B cell (primary cell): ENCODE results near the gene LIPC. TPM values are rescaled to one million over a fixed set of nuclear protein-coding genes. Genes with fewer than 3 reads are reported as not detected.

Experiments used
- ATAC-seq: fragments of 200-7000 bp; cut with Tn5 transposase; one replicate; pipeline ENCODE4 v1.10.0; 2021; ENCODE audit warnings: low read depth, mild to moderate bottlenecking, moderate number of reproducible peaks, moderate library complexity
- CTCF ChIA-PET: fragments of 350-600 bp; sonication (Branson Sonifier 250); formaldehyde crosslinking; loops from one replicate; lab custom pipeline; 2021; ENCODE audit warnings: antibody characterized with exemption, inconsistent platforms; lab: Charles Lee
- POLR2A ChIA-PET: fragments of 350-600 bp; sonication (Branson Sonifier 250); formaldehyde crosslinking; loops from one replicate; lab custom pipeline; 2021; ENCODE audit warnings: antibody characterized with exemption; lab: Charles Lee
- DNase-seq: peaks from one replicate; pipeline ENCODE4 v3.0.0; 2013
- H2AFZ ChIP-seq: 2 replicates; pipeline ENCODE4 v1.6.1; 2012; ENCODE audit warnings: mild to moderate bottlenecking, low read depth, low read length; ENCODE audit not compliant: insufficient read depth, poor library complexity, severe bottlenecking
- H3K27ac ChIP-seq, 2 donors: 1 replicate in 1 of 2; 2 replicates in 1 of 2; pipeline ENCODE4 v1.5.1; 2012 to 2013; ENCODE audit warnings: low read length in 2 of 2, mild to moderate bottlenecking in 2 of 2, moderate library complexity in 1 of 2
- H3K27me3 ChIP-seq, 4 experiments: fragments of 200-600 bp in 1 of 4; sonication (generic) in 1 of 4; replicated peaks in 1 of 4; 1 replicate in 2 of 4; 2 replicates in 2 of 4; pipeline versions ENCODE4 v1.6.1 to v1.7.0; 2013 to 2016; ENCODE audit warnings: low read length in 3 of 4, mild to moderate bottlenecking in 2 of 4, mixed read lengths in 1 of 4, moderate library complexity in 1 of 4; ENCODE audit not compliant: insufficient read depth in 4 of 4, control insufficient read depth in 3 of 4; ENCODE audit errors: control extremely low read depth in 1 of 4
- H3K36me3 ChIP-seq, 2 experiments: replicated peaks in 1 of 2; 1 replicate in 1 of 2; 2 replicates in 1 of 2; pipeline versions ENCODE4 v1.6.1 to v1.7.1; 2013; ENCODE audit warnings: low read length in 1 of 2; ENCODE audit not compliant: insufficient read depth in 2 of 2, control insufficient read depth in 1 of 2; ENCODE audit errors: control extremely low read depth in 1 of 2, extremely low read depth in 1 of 2
- H3K4me1 ChIP-seq, 2 donors: fragments of 200-600 bp in 1 of 2; sonication (generic) in 1 of 2; 1 replicate in 1 of 2; 2 replicates in 1 of 2; pipeline versions ENCODE4 v1.5.1 to v1.6.1; 2013 to 2017; ENCODE audit warnings: low read length in 2 of 2; ENCODE audit not compliant: control insufficient read depth in 2 of 2, insufficient read depth in 2 of 2
- H3K4me2 ChIP-seq: replicated peaks from 2 replicates; pipeline ENCODE3; 2012; ENCODE audit warnings: mild to moderate bottlenecking, low read depth, low read length; ENCODE audit not compliant: poor library complexity, severe bottlenecking
- H3K4me3 ChIP-seq, 5 experiments: fragments of 200-600 bp in 1 of 5; sonication (generic) in 1 of 5; 1 replicate in 3 of 5; 2 replicates in 2 of 5; pipeline versions ENCODE4 v1.5.1 to v1.7.0; 2011 to 2016; ENCODE audit warnings: low read length in 4 of 5, mild to moderate bottlenecking in 4 of 5, low read depth in 2 of 5, control low read depth in 1 of 5, moderate library complexity in 1 of 5; ENCODE audit not compliant: insufficient read depth in 1 of 5; ENCODE audit errors: control extremely low read depth in 1 of 5, extremely low read depth in 1 of 5
- H3K79me2 ChIP-seq: fragments of 200-600 bp; sonication (generic); one replicate; pipeline ENCODE4 v1.6.0; 2016; ENCODE audit warnings: low read length; ENCODE audit not compliant: control insufficient read depth, insufficient read depth
- H3K9ac ChIP-seq: fragments of 200-600 bp; sonication (generic); 2 replicates; pipeline ENCODE4 v1.6.1; 2017; ENCODE audit warnings: mild to moderate bottlenecking, low read length, moderate library complexity
- H3K9me3 ChIP-seq, 3 donors: one replicate each; pipeline versions ENCODE4 v1.6.1 to v1.7.1; 2013; ENCODE audit warnings: low read length in 2 of 3; ENCODE audit not compliant: control insufficient read depth in 2 of 3, insufficient read depth in 1 of 3; ENCODE audit errors: control extremely low read depth in 1 of 3
- H4K20me1 ChIP-seq: 2 replicates; pipeline ENCODE4 v1.6.0; 2012; ENCODE audit warnings: mild to moderate bottlenecking, low read length; ENCODE audit not compliant: insufficient read depth, control insufficient read depth, poor library complexity, severe bottlenecking
- H3K27ac Mint-ChIP-seq: one replicate; pipeline ENCODE4 v1.8.0; 2021; ENCODE audit warnings: mixed read lengths
- H3K27me3 Mint-ChIP-seq: one replicate; pipeline ENCODE4 v1.8.0; 2021; ENCODE audit warnings: mixed read lengths
- H3K4me1 Mint-ChIP-seq: one replicate; pipeline ENCODE4 v1.8.0; 2021; ENCODE audit warnings: mixed read lengths
- H3K4me3 Mint-ChIP-seq: one replicate; pipeline ENCODE4 v1.8.0; 2021; ENCODE audit warnings: mixed read lengths
- H3K9me3 Mint-ChIP-seq: one replicate; pipeline ENCODE4 v1.8.0; 2022; ENCODE audit warnings: mixed read lengths; ENCODE audit not compliant: insufficient read depth
- CTCF ChIP-seq: fragments of 200-600 bp; IDR thresholded peaks from one replicate; pipeline ENCODE4 v1.8.0; 2022; ENCODE audit warnings: antibody characterized with exemption, mild to moderate bottlenecking
- EZH2 ChIP-seq: IDR thresholded peaks from 2 replicates; pipeline ENCODE4 v1.6.1; 2012; ENCODE audit warnings: borderline replicate concordance, low read depth, mild to moderate bottlenecking, moderate library complexity, low read length; ENCODE audit not compliant: insufficient read depth, poor library complexity, severe bottlenecking
- WGBS: methylation state at CpG from one replicate; pipeline ENCODE4 v1.1.5; 2013; ENCODE audit warnings: missing lambda C conversion rate; ENCODE audit not compliant: insufficient coverage; 5-methylcytosine and 5-hydroxymethylcytosine counted together
- intact Hi-C: fragments of 100-400 bp; cut with micrococcal nuclease; formaldehyde crosslinking; loops from one replicate; pipeline ENCODE4 v1.10.0; 2022
- polyA plus RNA-seq: library from polyadenylated mRNA; depleted of rRNA; stranded (reverse); fragments of >200 nt; gene quantifications from 2 replicates; pipeline ENCODE4 v1.2.3, GENCODE V29; 2012
- total RNA-seq, 2 donors: library from RNA; stranded (reverse); fragments of 120-200 nt in 1 of 2; gene quantifications; 1 replicate in 1 of 2; 2 replicates in 1 of 2; pipeline versions ENCODE4 v1.2.3 to v1.2.4, GENCODE V29; 2013 to 2022

Gene LIPC
- total and polyA plus RNA-seq, 2 donors (not counting 1 experiment from before 2014, with no cell fraction given), result not detected

DNA sequence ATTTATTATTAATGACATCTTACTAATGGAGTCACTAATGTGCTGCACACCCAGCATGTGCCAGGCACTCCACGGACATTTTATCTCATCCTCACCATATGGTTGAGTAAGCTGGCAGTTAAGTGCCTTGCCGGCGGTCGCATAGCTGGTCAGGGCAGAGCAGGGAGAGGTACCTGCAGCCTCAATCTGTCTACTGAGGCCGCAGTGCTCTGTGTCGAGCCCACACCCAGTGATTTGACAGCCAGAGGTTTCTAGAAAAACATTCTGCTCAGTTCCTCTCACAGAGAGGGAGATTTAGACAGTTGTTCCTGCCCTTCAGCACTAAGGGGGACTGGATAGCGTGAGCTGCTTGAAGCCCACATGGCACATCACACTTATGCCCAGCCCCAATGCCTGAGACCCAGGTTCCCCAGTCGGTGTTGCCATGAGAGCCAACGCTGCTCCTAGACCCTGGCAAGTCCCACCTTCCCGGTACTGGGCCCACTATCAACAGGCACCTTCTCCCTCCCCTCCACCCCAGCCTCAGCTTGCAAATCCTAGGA, 2.6 kb downstream of the LIPC start:
- H3K27ac Mint-ChIP-seq, result no peak overlapping the region
- Histone ChIP-seq H2AFZ (no peak overlapping the region), H3K4me2 (no peak overlapping the region), H3K4me3 (no peak overlapping the region), H3K79me2 (no peaks in the 10 kb centered on the region), H4K20me1 (no peaks in the 10 kb centered on the region), H3K4me1 (no peaks in the 10 kb centered on the region), H3K9ac (no peak overlapping the region), H3K27ac (no peak overlapping the region), H3K9me3 (no peaks in the 10 kb centered on the region), H3K36me3 (no peaks in the 10 kb centered on the region), H3K27me3 (no peaks in the 10 kb centered on the region)
- peaks cover 13% of the 10 kb centered on the region for H3K27me3 Mint-ChIP-seq
- POLR2A ChIA-PET, result no interaction called here
- no peak for ATAC-seq
- no peaks in the 10 kb centered on the region for H3K4me1 Mint-ChIP-seq
- no peaks in the 10 kb centered on the region for H3K9me3 Mint-ChIP-seq
- intact Hi-C loops, result no loop called here
- no peak for DNase-seq
- TF ChIP-seq CTCF (no peak), EZH2 (no peak)
- CTCF ChIA-PET, result no interaction called here
- no peak overlapping the region for H3K4me3 Mint-ChIP-seq
- WGBS, result 85% methylated on average over 8 of the region's 10 CpGs

GRCh38 chr15:58436552-58436951, 4.8 kb downstream of the LIPC start:
- Histone ChIP-seq H3K9me3 (no peaks in the 10 kb centered on the region), H3K9ac (no peak overlapping the region), H3K27me3 (no peaks in the 10 kb centered on the region), H3K4me2 (no peak overlapping the region), H3K27ac (no peak overlapping the region), H3K79me2 (no peaks in the 10 kb centered on the region), H3K36me3 (no peaks in the 10 kb centered on the region), H3K4me3 (no peak overlapping the region), H2AFZ (no peak overlapping the region), H4K20me1 (no peaks in the 10 kb centered on the region), H3K4me1 (no peaks in the 10 kb centered on the region)
- no peaks in the 10 kb centered on the region for H3K27me3 Mint-ChIP-seq
- no peak for TF ChIP-seq EZH2
- TF ChIP-seq CTCF, result no peak
- H3K9me3 Mint-ChIP-seq, result no peaks in the 10 kb centered on the region
- intact Hi-C loops, result no loop called here
- ChIA-PET POLR2A (no interaction called here), CTCF (interaction anchor here (0.6 kb wide), 1 partner anchor 324 kb away, joined by 3 read pairs; no protein-coding TSS in a partner anchor)
- DNase-seq (no peak), ATAC-seq (no peak)
- no peak overlapping the region for H3K27ac Mint-ChIP-seq
- H3K4me3 Mint-ChIP-seq, result no peak overlapping the region
- H3K4me1 Mint-ChIP-seq, result no peaks in the 10 kb centered on the region
- 100% methylated on average over 1 of the region's 4 CpGs for WGBS
